ENCODE results near the gene POC1A. TPM values are rescaled to one million over a fixed set of nuclear protein-coding genes. Genes with fewer than 3 reads are reported as not detected.

POC1A gene
- total RNA-seq, 1 experiment from 2014 or later: 9.8 TPM

DNA sequence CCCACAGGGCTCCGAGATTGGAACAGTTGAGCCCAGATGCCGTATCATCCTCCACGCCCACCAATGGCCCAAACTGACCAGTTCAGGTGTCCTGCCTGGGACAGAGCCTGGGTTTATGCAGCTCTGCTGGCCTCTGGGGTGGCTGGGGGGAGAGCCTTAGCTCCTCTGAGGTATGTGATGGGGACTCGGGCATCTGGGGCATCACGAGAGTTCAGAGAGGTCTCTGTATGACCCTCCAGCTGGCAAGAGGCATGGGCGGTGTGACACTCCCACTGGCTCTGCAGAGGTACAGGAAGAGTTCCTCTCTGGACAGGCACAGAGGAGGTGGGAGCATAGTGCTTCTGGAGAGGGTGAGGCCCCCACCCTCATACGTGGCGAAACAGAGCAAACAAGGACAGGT lies 71.3 kb downstream of the POC1A start:
- Mint-ChIP-seq H3K27ac (ENCODE audit: low read depth, unreplicated experiment) (no peak overlapping the region), H3K27me3 (ENCODE audit: insufficient read depth, unreplicated experiment) (no peaks in the 10 kb centered on the region), H3K4me1 (ENCODE audit: insufficient read depth, unreplicated experiment) (peaks cover 5% of the 10 kb centered on the region), H3K36me3 (ENCODE audit: insufficient read depth, unreplicated experiment) (no peaks in the 10 kb centered on the region), H3K4me3 (ENCODE audit: unreplicated experiment) (no peak overlapping the region), H3K9me3 (ENCODE audit: unreplicated experiment) (no peaks in the 10 kb centered on the region)
- DNase-seq (ENCODE audit: unreplicated experiment): no peak
- no TSS peak for BruUV-seq (replicated peaks)
- ChIA-PET CTCF (no interaction called here), POLR2A (no interaction called here)
- TF ChIP-seq, protein P1, sequence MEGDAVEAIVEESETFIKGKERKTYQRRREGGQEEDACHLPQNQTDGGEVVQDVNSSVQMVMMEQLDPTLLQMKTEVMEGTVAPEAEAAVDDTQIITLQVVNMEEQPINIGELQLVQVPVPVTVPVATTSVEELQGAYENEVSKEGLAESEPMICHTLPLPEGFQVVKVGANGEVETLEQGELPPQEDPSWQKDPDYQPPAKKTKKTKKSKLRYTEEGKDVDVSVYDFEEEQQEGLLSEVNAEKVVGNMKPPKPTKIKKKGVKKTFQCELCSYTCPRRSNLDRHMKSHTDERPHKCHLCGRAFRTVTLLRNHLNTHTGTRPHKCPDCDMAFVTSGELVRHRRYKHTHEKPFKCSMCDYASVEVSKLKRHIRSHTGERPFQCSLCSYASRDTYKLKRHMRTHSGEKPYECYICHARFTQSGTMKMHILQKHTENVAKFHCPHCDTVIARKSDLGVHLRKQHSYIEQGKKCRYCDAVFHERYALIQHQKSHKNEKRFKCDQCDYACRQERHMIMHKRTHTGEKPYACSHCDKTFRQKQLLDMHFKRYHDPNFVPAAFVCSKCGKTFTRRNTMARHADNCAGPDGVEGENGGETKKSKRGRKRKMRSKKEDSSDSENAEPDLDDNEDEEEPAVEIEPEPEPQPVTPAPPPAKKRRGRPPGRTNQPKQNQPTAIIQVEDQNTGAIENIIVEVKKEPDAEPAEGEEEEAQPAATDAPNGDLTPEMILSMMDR (IDR thresholded peaks at IDR 0.05; ENCODE audit: unreplicated experiment): no peak
- intact Hi-C loops (cut with micrococcal nuclease): no loop called here

DNA sequence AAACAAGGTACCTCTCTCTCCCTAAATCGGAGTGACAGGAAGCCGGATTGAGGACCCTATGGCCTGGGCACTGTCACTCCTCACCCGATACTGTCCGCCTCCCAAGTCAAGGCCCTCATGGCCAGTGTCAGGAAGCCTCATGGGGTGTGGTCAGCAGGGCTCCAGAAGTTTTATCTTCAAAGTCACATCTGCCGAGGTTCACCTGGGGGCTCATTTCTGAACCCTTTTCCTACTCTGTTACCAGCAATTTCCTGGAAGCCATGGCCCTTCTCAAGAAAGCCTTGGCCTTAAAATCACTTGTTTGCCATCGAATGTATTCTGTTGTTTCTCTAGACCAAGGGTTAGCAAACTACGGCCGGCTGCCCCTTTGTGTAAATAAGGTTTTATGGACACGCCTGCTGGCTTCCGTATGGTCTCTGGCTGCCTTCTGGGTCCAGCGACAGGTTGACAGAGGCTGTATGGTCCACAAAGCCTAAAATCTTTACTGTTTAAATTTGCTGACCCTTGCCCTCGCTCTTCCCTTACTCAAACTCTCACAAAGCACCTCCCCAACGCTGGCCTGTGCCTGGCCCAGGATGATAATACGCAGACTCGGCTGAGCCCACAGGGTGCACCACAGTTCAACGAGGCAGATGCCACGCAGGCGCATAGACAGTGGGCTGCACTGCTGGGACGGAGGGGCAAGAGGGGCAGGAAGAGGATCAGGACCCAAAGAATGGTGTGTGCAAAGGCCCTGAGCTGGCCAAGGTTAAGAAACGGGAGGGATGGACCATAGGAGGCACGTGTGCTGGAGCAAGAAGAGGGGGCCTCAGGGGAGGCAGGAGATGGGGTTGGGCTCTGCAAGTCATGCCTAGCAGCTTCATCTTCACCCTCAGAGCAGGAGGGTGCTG lies 73.1 kb downstream of the POC1A start:
- Mint-ChIP-seq H3K9me3 (ENCODE audit: unreplicated experiment) (no peaks in the 10 kb centered on the region), H3K4me3 (ENCODE audit: unreplicated experiment) (no peak overlapping the region), H3K27ac (ENCODE audit: low read depth, unreplicated experiment) (no peak overlapping the region), H3K4me1 (ENCODE audit: insufficient read depth, unreplicated experiment) (no peaks in the 10 kb centered on the region), H3K27me3 (ENCODE audit: insufficient read depth, unreplicated experiment) (no peaks in the 10 kb centered on the region), H3K36me3 (ENCODE audit: insufficient read depth, unreplicated experiment) (no peaks in the 10 kb centered on the region)
- CTCF ChIA-PET: interaction anchor here (0.8 kb wide), 1 partner anchor 765 kb away, joined by 3 read pairs; no protein-coding TSS in a partner anchor
- BruUV-seq (replicated peaks): no TSS peak
- TF ChIP-seq, protein P1 (IDR thresholded peaks at IDR 0.05; ENCODE audit: unreplicated experiment): no peak
- POLR2A ChIA-PET: no interaction called here
- intact Hi-C loops (cut with micrococcal nuclease): no loop called here
- no peak for DNase-seq (ENCODE audit: unreplicated experiment)

DNA sequence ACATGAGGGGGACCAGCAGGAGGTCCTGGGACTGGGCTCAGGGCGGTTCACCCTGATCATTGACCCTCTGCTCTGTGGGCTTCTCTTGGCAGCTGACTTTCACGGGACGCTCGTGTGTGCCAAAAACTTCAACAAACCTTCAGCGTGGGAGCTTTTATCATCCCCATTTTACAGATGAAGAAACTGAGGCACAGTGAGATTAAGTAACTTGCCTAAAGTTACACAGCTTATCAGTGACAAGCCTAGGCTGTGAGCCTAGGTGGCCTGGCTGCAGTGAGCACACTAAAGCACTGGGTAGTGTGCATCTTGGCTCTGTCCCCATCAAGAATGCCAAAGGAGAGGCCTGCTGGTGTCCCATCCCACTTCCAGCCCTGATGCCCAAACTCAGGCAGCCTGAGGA lies 74.3 kb downstream of the POC1A start:
- H3K4me3 Mint-ChIP-seq (ENCODE audit: unreplicated experiment): no peak overlapping the region
- ChIA-PET POLR2A (no interaction called here), CTCF (no interaction called here)
- H3K9me3 Mint-ChIP-seq (ENCODE audit: unreplicated experiment): no peaks in the 10 kb centered on the region
- H3K4me1 Mint-ChIP-seq (ENCODE audit: insufficient read depth, unreplicated experiment): no peaks in the 10 kb centered on the region
- BruUV-seq (replicated peaks): no TSS peak
- intact Hi-C loops (cut with micrococcal nuclease): no loop called here
- no peaks in the 10 kb centered on the region for H3K36me3 Mint-ChIP-seq (ENCODE audit: insufficient read depth, unreplicated experiment)
- TF ChIP-seq, protein P1 (IDR thresholded peaks at IDR 0.05; ENCODE audit: unreplicated experiment): no peak
- no peak for DNase-seq (ENCODE audit: unreplicated experiment)
- H3K27ac Mint-ChIP-seq (ENCODE audit: low read depth, unreplicated experiment): no peak overlapping the region
- H3K27me3 Mint-ChIP-seq (ENCODE audit: insufficient read depth, unreplicated experiment): no peaks in the 10 kb centered on the region

DNA sequence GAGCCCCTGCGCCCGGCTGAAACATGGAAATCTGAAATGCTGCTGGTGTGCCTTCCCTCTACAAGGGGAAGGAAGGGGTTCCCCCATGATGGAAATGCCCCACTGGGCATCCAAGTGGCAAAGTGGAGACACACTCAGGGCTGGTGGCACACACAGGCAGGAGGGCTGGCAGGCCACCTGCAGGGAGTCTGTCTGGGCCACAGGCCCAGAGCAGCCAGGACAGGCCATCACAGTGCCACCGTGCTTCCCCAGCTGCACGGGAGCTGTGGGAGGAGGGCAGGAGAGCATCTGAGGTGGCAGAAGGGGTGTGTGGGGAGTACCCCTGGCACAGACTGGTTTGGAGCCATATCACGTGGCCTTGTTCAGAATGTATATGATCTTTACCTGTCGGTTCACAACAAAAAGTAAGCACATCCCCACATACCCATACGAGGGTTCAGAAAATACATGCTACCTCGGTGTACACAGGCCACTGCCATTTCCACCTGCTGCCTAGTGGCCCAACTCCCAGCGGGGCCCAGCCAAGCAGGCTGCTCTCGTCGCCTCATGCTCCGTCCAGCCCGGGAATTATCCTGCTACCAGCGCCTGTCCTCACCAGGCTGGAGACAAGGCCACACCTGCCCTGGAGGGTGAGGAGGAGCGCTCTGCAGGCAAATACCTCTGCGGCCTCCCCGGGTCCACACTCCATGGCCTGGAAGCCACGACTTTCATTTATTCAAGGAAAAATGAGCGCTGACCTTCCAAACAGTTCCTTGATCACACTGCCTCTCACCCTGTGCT lies 75.3 kb downstream of the POC1A start:
- POLR2A ChIA-PET: no interaction called here
- no peaks in the 10 kb centered on the region for H3K36me3 Mint-ChIP-seq (ENCODE audit: insufficient read depth, unreplicated experiment)
- TF ChIP-seq, protein P1 (IDR thresholded peaks at IDR 0.05; ENCODE audit: unreplicated experiment): no peak
- BruUV-seq (replicated peaks): no TSS peak
- CTCF ChIA-PET: interaction anchor here (0.6 kb wide), 1 partner anchor 131 kb away, joined by 3 read pairs; no protein-coding TSS in a partner anchor
- no peaks in the 10 kb centered on the region for H3K4me1 Mint-ChIP-seq (ENCODE audit: insufficient read depth, unreplicated experiment)
- H3K27me3 Mint-ChIP-seq (ENCODE audit: insufficient read depth, unreplicated experiment): no peaks in the 10 kb centered on the region
- intact Hi-C loops (cut with micrococcal nuclease): no loop called here
- H3K9me3 Mint-ChIP-seq (ENCODE audit: unreplicated experiment): no peaks in the 10 kb centered on the region
- no peak overlapping the region for H3K27ac Mint-ChIP-seq (ENCODE audit: low read depth, unreplicated experiment)
- no peak for DNase-seq (ENCODE audit: unreplicated experiment)
- H3K4me3 Mint-ChIP-seq (ENCODE audit: unreplicated experiment): no peak overlapping the region

All from MCF 10A (cell line).